ENCODE measurements around the gene ZBTB7C. TPM values are rescaled to one million over a fixed set of nuclear protein-coding genes. Genes with fewer than 3 reads are reported as not detected.

ZBTB7C gene
- total RNA-seq, 1 donor from 2014 or later = 0.06 TPM

DNA sequence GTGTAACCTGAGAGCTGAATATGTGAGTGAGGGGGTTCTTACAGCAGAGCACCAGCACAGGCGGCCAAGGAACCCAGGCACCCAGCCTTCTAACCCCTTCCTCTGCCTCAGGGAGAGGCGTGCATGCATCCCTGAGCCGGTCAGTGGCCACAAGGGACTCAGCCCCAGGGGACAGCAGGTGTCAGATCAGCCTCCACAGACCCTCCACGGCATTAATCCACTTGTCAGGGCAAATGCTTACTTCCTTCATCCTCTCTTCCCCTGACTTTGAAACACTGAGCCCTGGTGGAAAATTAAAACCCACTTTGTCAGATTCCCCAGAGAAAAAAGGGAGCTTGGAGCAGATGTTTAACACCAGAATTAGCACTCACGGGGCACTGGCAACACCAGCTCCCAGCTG, 418.2 kb downstream of the ZBTB7C start:
- DNase-seq (ENCODE audit: extremely low read depth, low read depth, low spot score) = no peak

DNA sequence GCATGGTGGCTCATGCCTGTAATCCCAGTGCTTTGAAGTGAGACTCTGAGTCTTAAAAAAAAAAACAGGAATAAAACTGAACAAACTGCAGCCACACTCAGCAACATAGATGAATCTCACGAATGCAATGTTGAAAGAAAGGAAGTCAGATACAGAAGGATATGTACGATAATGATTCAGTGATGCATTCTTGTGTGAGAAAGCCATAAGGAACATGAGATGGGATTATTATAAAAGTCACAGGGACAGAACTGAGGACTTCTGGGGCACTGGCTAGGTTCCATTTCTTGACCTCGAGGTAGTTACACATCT, 421.8 kb downstream of the ZBTB7C start:
- DNase-seq (ENCODE audit: extremely low read depth, low read depth, low spot score) = no peak

DNA sequence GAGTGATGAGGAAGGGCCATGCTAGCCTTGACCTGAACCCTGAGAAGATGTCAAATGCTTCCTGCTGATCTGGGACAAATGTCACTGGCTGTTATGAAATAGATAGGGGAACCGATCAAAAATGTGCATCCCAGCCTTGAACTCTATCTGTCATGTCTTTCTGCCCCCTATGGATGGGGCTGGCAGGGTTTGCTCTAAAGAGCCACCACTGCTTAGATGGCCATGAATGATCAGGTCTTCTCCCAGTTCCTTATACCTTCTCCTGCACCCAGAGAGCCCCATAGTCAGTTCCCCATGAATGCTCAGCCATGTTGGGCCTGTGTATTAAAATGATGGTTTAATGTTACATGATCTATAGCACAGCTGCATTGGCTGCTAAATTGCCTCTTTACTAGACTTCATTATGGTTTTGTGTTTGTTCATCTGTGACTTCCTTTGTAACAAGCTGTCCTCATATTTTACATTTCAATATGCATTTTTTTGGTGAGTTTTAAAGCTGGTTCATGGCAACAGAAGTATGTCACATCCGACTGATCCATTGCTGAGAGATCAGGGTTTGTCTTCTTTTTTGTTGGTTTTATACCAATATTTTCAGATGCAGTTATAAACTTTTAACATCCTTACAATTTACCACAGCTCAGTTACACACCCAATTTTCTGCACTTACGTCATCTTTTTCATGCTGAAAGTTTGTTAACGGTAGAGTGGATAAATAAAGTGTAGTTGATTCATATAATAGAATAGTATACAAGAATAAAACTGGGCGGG, 422.4 kb downstream of the ZBTB7C start:
- no peak for DNase-seq (ENCODE audit: extremely low read depth, low read depth, low spot score)

DNA sequence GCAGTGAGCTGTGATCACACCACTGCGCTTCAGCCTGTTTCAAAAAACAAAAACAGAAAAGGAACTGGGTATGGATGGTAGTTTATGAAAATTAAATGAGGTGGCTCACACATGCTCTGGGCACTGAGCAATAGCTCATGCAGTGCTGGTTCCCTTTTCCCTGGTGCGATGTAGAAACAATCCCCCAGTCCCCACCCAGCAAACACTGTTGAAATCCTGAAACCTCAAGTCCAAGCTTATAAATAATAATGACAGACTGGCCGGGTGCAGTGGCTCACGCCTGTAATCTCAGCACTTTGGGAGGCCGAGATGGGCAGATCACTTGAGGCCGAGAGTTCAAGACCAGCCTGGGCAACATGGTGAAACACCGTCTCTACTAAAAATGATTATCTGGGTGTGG, 423.3 kb downstream of the ZBTB7C start:
- DNase-seq (ENCODE audit: extremely low read depth, low read depth, low spot score) = no peak

DNA sequence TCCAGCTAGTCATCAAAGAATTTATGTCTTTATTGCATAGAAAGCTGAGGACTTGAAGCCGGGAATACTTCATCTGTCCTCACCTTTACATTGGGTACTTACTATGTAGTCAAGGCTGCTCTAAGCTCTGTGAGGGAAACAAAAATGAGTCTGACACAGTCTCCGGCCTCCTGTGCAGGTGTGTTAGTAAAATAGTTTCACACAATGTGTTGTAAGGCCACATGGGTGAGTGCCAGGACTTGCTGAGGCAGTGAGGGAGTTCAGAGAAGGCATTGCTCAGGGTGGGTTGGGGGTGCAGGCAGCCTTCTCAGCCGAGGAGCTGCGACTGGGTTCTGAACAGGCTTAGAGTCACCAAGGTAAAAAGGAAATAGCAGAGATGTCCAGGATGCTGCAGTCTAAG, 424.2 kb downstream of the ZBTB7C start:
- no peak for DNase-seq (ENCODE audit: extremely low read depth, low read depth, low spot score)

DNA sequence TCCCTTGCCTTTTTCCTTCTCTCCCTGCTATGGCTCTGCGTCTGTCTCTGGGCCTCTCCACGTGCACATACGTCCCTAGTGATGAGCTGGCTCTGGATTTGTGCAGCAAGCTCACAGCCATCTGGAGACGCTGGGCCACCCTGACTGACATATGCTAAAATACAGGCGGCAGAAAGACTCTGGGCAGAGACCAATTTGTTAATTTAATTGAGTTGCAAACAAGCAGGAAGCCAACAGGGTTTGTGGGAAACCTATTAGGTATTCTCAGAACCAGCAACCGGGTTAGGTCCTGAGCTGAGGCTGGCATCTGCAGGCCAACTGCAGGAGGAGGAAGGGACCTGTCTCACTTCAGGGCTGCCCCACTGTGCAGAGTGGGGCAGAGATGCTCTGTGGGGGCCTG, 425.2 kb downstream of the ZBTB7C start:
- no peak for DNase-seq (ENCODE audit: extremely low read depth, low read depth, low spot score)

DNA sequence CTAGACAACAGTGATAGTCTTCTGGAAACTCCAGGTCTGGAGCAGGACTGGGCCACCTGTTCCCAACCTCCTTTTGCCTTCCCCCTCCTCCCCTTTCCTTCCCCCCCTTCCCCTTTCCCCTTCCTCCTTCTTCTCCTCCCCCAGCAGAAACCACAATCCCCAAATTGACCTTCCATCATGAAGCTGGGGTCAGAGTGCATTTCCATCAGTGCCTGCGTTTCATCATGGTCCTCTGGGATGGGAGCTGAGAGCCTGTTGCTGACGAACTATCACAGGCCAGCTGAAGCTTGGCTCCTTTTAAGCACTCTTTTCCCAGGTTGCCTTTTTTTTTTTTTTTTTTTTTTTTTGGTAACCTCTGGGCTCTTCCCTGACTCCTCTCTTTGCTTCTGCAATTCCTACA, 426.1 kb downstream of the ZBTB7C start:
- DNase-seq (ENCODE audit: extremely low read depth, low read depth, low spot score) = no peak

DNA sequence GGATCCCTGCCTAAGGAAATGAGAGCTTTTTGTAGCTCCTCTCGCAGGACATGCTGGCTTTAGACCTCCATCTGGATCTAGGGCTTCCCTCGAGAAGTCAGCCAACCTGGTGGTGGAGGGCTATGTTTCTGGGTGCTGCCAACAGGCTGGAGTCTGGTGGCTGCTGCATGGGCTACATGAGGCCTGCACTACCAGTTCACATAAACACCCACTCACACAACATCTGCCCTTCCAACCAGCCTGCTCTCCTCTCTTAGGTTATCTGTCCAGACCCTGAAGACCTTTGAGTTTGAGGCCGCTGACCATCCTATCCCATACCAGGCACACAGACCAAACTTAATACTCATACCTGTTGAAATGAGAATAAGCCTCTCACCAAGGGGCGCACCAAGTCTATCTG, 427.4 kb downstream of the ZBTB7C start:
- DNase-seq (ENCODE audit: extremely low read depth, low read depth, low spot score) = no peak

DNA sequence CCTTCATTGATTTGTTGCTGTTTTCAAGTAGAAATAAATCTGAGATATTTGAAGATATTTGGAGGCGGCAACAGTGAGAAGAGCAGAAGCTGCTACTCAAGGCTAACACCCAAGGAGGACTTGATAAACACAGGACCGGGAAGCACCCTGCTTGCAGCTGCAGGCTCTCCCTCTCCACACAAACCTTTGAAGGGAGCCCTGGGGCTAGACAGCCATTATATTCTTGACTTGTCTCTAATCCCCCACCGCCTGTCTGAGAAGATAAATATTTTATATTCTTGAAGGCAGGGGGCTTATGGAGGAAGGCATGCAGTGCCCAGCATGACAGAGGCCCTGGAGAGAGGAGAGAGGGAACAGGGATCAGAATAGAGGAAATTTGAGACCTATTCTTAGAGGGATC, 427.9 kb downstream of the ZBTB7C start:
- DNase-seq (ENCODE audit: extremely low read depth, low read depth, low spot score) = no peak

DNA sequence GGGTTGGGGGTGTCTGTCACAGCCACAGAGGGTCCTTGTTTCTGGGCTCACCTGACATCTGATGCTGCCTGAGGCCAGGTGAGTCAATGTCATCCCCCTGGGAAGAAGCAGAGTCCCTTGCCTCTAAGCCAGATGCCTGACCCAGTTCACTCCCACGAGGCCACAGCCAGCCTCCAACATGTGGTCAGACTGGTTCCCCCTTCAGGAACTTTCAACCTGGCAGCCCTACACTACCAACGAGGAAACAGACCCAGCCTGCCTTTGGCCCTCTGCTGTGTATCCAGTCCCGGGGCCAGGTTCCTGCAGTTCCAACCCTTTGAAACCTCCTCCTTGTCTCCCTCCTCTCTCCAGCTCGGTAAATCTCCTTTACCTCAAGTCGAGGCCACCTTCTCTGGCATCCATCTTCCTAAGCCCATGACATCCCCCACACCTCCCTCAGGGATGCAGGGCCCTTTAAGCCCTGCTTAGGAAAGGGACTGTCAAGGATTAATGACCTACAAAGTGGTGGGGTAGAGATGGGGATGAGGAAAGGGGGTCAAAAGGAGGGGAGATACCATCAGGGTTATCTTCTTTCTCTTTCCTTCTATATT, 429.5 kb downstream of the ZBTB7C start:
- DNase-seq (ENCODE audit: extremely low read depth, low read depth, low spot score) = no peak

DNA sequence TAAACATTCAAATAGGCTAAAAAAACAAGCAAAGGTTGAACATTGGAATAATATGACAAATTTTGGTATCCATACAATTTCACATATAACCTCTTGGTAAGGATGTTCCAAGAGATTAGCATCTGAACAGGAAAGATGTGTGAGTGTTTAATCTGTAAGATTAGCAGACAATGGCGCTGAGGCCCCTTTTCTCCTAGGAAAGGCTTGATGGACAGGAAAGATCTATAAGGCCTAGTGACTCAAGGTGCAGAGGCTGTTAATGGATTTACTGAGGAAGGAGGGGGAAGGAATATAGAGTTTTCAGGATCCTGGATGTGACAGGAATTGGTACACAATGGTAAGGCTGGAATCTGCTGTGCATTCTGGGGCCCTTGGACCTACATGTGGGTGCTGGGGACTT, 430.6 kb downstream of the ZBTB7C start:
- no peak for DNase-seq (ENCODE audit: extremely low read depth, low read depth, low spot score)

DNA sequence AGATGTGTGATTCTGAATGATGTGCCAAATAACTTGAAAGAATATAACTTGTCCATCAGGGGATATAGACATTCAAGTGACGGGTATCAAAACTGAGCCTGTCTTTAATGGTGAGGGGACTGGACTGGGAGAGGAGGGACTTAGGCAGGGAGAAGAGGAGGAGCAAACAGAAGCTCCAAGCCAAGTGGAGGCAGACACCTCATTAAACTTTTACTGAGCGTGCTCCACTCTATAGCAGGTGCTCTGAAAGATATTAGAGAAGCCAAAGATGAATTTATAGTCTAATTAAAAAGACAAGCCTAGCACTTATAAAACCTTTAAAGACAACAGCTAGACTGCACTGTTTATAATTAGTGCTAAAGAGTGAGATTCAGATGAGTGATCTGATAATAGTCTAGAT, 431.0 kb downstream of the ZBTB7C start:
- no peak for DNase-seq (ENCODE audit: extremely low read depth, low read depth, low spot score)

Other genes with a start within 250 kb of the ZBTB7C start
- gene CTIF, start 129.6 kb upstream of the ZBTB7C start, total RNA-seq = 32.8 and 55.4 TPM in 2 replicates